HL-60 (cell line): Measurements from ENCODE around the gene DNAH2.

Experiments used
- DNase-seq, 2 experiments: peaks; one replicate each; pipeline ENCODE4 v3.0.0-alpha.2; 2010 to 2020; ENCODE audit warnings: low read depth in 1 of 2, low spot score in 1 of 2
- H3K27ac ChIP-seq: fragments of 250-450 bp; sonication (Bioruptor Pico); replicated peaks from 2 replicates; pipeline ENCODE4 v1.5.1; 2020; ENCODE audit warnings: mild to moderate bottlenecking, moderate library complexity
- H3K27me3 ChIP-seq: fragments of 250-450 bp; sonication (Bioruptor Pico); 2 replicates; pipeline ENCODE4 v1.5.1; 2021; ENCODE audit warnings: mild to moderate bottlenecking, moderate library complexity; ENCODE audit not compliant: insufficient read depth, poor library complexity, severe bottlenecking
- H3K4me3 ChIP-seq: replicated peaks from 2 replicates; pipeline ENCODE4 v1.5.1; 2011; ENCODE audit warnings: mild to moderate bottlenecking, control low read depth, low read length; ENCODE audit not compliant: insufficient read depth
- GABPA ChIP-seq: IDR thresholded peaks from 2 replicates; pipeline ENCODE4 v1.6.1; 2012; ENCODE audit warnings: low read depth
- POLR2AphosphoS5 ChIP-seq: IDR thresholded peaks from 2 replicates; pipeline ENCODE4 v1.6.1; 2012; ENCODE audit warnings: low read depth
- SPI1 ChIP-seq: IDR thresholded peaks from 2 replicates; pipeline ENCODE4 v1.6.1; 2012; ENCODE audit warnings: low read depth, mild to moderate bottlenecking, borderline replicate concordance
- TF ChIP-seq, protein P1 (sequence below): IDR thresholded peaks from one replicate; pipeline ENCODE4 v1.5.1; 2011; ENCODE audit warnings: low read length, control low read depth, inconsistent platforms; ENCODE audit not compliant: insufficient read depth
- TF ChIP-seq, protein P2 (sequence below): IDR thresholded peaks from 2 replicates; pipeline ENCODE4 v1.6.1; 2012; ENCODE audit warnings: low read depth; ENCODE audit not compliant: insufficient replicate concordance

DNAH2 gene

DNA sequence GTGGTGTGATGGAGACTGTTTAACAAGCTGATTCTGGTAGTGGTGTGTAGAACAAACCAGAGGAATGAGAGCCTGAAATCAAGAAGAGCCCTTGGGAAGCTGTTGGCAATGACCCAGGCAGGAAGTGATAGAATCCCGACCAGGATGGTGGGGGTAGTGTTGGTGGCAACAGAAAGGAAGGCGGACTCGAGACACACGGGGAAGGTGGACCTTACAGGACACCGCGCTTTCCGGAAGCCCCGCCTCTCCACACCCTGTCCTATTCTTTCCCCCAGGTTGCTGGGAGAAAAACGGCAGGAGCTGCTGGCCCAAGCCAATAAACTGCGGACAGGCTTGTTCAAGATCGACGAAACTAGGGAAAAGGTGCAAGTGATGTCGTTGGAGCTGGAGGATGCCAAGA is 86.4 kb downstream of the DNAH2 start:
- DNase-seq, result no peak
- no peak overlapping the region for H3K4me3 ChIP-seq
- TF ChIP-seq, protein P1, sequence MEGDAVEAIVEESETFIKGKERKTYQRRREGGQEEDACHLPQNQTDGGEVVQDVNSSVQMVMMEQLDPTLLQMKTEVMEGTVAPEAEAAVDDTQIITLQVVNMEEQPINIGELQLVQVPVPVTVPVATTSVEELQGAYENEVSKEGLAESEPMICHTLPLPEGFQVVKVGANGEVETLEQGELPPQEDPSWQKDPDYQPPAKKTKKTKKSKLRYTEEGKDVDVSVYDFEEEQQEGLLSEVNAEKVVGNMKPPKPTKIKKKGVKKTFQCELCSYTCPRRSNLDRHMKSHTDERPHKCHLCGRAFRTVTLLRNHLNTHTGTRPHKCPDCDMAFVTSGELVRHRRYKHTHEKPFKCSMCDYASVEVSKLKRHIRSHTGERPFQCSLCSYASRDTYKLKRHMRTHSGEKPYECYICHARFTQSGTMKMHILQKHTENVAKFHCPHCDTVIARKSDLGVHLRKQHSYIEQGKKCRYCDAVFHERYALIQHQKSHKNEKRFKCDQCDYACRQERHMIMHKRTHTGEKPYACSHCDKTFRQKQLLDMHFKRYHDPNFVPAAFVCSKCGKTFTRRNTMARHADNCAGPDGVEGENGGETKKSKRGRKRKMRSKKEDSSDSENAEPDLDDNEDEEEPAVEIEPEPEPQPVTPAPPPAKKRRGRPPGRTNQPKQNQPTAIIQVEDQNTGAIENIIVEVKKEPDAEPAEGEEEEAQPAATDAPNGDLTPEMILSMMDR, result no peak
- TF ChIP-seq POLR2AphosphoS5 (no peak), GABPA (no peak), SPI1 (no peak)
- TF ChIP-seq, protein P2, sequence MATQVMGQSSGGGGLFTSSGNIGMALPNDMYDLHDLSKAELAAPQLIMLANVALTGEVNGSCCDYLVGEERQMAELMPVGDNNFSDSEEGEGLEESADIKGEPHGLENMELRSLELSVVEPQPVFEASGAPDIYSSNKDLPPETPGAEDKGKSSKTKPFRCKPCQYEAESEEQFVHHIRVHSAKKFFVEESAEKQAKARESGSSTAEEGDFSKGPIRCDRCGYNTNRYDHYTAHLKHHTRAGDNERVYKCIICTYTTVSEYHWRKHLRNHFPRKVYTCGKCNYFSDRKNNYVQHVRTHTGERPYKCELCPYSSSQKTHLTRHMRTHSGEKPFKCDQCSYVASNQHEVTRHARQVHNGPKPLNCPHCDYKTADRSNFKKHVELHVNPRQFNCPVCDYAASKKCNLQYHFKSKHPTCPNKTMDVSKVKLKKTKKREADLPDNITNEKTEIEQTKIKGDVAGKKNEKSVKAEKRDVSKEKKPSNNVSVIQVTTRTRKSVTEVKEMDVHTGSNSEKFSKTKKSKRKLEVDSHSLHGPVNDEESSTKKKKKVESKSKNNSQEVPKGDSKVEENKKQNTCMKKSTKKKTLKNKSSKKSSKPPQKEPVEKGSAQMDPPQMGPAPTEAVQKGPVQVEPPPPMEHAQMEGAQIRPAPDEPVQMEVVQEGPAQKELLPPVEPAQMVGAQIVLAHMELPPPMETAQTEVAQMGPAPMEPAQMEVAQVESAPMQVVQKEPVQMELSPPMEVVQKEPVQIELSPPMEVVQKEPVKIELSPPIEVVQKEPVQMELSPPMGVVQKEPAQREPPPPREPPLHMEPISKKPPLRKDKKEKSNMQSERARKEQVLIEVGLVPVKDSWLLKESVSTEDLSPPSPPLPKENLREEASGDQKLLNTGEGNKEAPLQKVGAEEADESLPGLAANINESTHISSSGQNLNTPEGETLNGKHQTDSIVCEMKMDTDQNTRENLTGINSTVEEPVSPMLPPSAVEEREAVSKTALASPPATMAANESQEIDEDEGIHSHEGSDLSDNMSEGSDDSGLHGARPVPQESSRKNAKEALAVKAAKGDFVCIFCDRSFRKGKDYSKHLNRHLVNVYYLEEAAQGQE, result no peak
- no peak overlapping the region for H3K27ac ChIP-seq
- no peaks in the 10 kb centered on the region for H3K27me3 ChIP-seq

DNA sequence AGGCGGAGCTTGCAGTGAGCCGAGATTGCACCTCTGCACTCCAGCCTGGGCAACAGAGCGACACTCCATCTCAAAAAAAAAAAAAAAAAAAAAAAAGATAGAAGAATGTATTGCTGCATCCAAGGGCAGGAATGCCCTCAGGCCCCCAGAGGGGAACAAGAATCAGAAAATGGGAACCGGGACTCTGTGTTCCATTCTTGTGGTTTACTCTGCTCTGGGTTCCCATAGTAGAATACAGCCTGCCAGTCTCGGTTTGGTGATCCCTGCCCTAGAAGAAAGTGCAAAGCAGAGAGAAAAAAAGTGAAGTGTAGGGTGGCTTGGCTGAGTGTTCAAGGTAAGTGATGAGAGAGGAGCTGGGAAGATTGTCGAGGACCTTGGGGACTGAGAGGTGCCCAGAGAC is 89.0 kb downstream of the DNAH2 start:
- no peak for DNase-seq
- Histone ChIP-seq H3K4me3 (no peak overlapping the region), H3K27ac (no peak overlapping the region), H3K27me3 (no peaks in the 10 kb centered on the region)
- TF ChIP-seq POLR2AphosphoS5, result no peak
- TF ChIP-seq, protein P2, result no peak
- TF ChIP-seq SPI1, result no peak
- TF ChIP-seq, protein P1, result no peak

DNA sequence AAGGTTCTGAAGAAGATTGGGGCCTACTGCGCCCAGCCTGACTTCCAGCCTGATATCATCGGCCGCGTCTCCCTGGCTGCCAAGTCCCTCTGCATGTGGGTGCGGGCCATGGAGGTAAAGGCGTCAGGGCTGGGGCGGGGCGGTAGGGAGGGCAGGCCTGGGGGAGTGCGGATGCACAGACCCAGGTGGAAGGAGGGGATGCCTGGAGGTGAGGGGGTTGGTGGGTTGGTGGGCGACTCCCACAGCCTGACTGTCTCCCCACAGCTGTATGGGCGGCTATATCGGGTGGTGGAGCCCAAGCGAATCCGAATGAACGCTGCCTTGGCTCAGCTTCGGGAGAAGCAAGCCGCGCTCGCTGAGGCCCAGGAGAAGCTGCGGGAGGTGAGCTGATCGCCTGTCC is 89.7 kb downstream of the DNAH2 start:
- TF ChIP-seq POLR2AphosphoS5, result no peak
- TF ChIP-seq SPI1, result no peak
- TF ChIP-seq, protein P2, result no peak
- TF ChIP-seq GABPA, result no peak
- H3K27ac ChIP-seq, result no peak overlapping the region
- H3K27me3 ChIP-seq, result no peaks in the 10 kb centered on the region
- no peak overlapping the region for H3K4me3 ChIP-seq
- no peak for DNase-seq
